Measurements from ENCODE around the gene MLYCD.

The MLYCD gene

GRCh38 chr16:83972256-83973008, 73.5 kb downstream of the MLYCD start:
- H2AFZ ChIP-seq (ENCODE audit: low read depth) = no peak overlapping the region
- no peak for TF ChIP-seq CTCF (conservative IDR thresholded peaks at IDR 0.05; ENCODE audit: low read depth, low read length)
- H3K27me3 ChIP-seq (ENCODE audit: insufficient read depth, low read depth) = peaks cover 8% of the 10 kb centered on the region; the same call in 1 of the 2 replicates
- H3K27ac ChIP-seq = no peak overlapping the region
- H3K36me3 ChIP-seq (ENCODE audit: insufficient read depth) = no peaks in the 10 kb centered on the region
- H4K20me1 ChIP-seq (ENCODE audit: insufficient read depth) = no peaks in the 10 kb centered on the region
- no peaks in the 10 kb centered on the region for H3K79me2 ChIP-seq (ENCODE audit: insufficient read depth, low read depth)
- no peaks in the 10 kb centered on the region for H3K4me1 ChIP-seq (ENCODE audit: low read depth, poor library complexity, severe bottlenecking)
- H3K9ac ChIP-seq = no peak overlapping the region
- no peak overlapping the region for H3K4me2 ChIP-seq
- H3K4me3 ChIP-seq (IDR thresholded peaks at IDR 0.05; ENCODE audit: insufficient read depth, low read depth, low read length) = no peak overlapping the region

- no peaks in the 10 kb centered on the region for H3K36me3 ChIP-seq (ENCODE audit: insufficient read depth)
- H3K4me2 ChIP-seq = no peak overlapping the region
- peaks cover 8% of the 10 kb centered on the region; the same call in 1 of the 2 replicates for H3K27me3 ChIP-seq (ENCODE audit: insufficient read depth, low read depth)
- H3K79me2 ChIP-seq (ENCODE audit: insufficient read depth, low read depth) = no peaks in the 10 kb centered on the region
- no peak overlapping the region for H3K4me3 ChIP-seq (IDR thresholded peaks at IDR 0.05; ENCODE audit: insufficient read depth, low read depth, low read length)
- no peak overlapping the region for H2AFZ ChIP-seq (ENCODE audit: low read depth)
- H3K27ac ChIP-seq = no peak overlapping the region
- no peaks in the 10 kb centered on the region for H4K20me1 ChIP-seq (ENCODE audit: insufficient read depth)
- no peaks in the 10 kb centered on the region for H3K4me1 ChIP-seq (ENCODE audit: low read depth, poor library complexity, severe bottlenecking)
- no peak overlapping the region for H3K9ac ChIP-seq
- TF ChIP-seq CTCF (conservative IDR thresholded peaks at IDR 0.05; ENCODE audit: low read depth, low read length) = no peak
Observed at GRCh38 chr16:83973077-83973476, 74.2 kb downstream of the MLYCD start.

- H4K20me1 ChIP-seq (ENCODE audit: insufficient read depth) = no peaks in the 10 kb centered on the region
- H3K4me2 ChIP-seq = no peak overlapping the region
- no peak overlapping the region for H3K27ac ChIP-seq
- H3K36me3 ChIP-seq (ENCODE audit: insufficient read depth) = no peaks in the 10 kb centered on the region
- H3K4me3 ChIP-seq (IDR thresholded peaks at IDR 0.05; ENCODE audit: insufficient read depth, low read depth, low read length) = no peak overlapping the region
- TF ChIP-seq CTCF (conservative IDR thresholded peaks at IDR 0.05; ENCODE audit: low read depth, low read length) = no peak
- H3K79me2 ChIP-seq (ENCODE audit: insufficient read depth, low read depth) = no peaks in the 10 kb centered on the region
- no peaks in the 10 kb centered on the region for H3K4me1 ChIP-seq (ENCODE audit: low read depth, poor library complexity, severe bottlenecking)
- H3K9ac ChIP-seq = no peak overlapping the region
- peaks cover 8% of the 10 kb centered on the region; the same call in 1 of the 2 replicates for H3K27me3 ChIP-seq (ENCODE audit: insufficient read depth, low read depth)
- H2AFZ ChIP-seq (ENCODE audit: low read depth) = no peak overlapping the region
Observed at GRCh38 chr16:83973581-83974385, 74.9 kb downstream of the MLYCD start.

GRCh38 chr16:83974475-83974874, 75.6 kb downstream of the MLYCD start:
- no peak overlapping the region for H3K4me3 ChIP-seq (IDR thresholded peaks at IDR 0.05; ENCODE audit: insufficient read depth, low read depth, low read length)
- H3K27me3 ChIP-seq (ENCODE audit: insufficient read depth, low read depth) = peaks cover 8% of the 10 kb centered on the region; the same call in 1 of the 2 replicates
- H3K9ac ChIP-seq = no peak overlapping the region
- H3K36me3 ChIP-seq (ENCODE audit: insufficient read depth) = no peaks in the 10 kb centered on the region
- H3K27ac ChIP-seq = no peak overlapping the region
- H2AFZ ChIP-seq (ENCODE audit: low read depth) = no peak overlapping the region
- TF ChIP-seq CTCF (conservative IDR thresholded peaks at IDR 0.05; ENCODE audit: low read depth, low read length) = no peak
- no peaks in the 10 kb centered on the region for H3K4me1 ChIP-seq (ENCODE audit: low read depth, poor library complexity, severe bottlenecking)
- no peaks in the 10 kb centered on the region for H4K20me1 ChIP-seq (ENCODE audit: insufficient read depth)
- no peaks in the 10 kb centered on the region for H3K79me2 ChIP-seq (ENCODE audit: insufficient read depth, low read depth)
- no peak overlapping the region for H3K4me2 ChIP-seq

Data from KMS-11 (cell line).